Heart left ventricle (tissue), 16 donors: ENCODE measurements around the gene ERMARD. TPM values are rescaled to one million over a fixed set of nuclear protein-coding genes. Genes with fewer than 3 reads are reported as not detected.

Experiments
- ATAC-seq, 4 donors: fragments of 200-7000 bp; cut with Tn5 transposase; one replicate each; pipeline ENCODE4 v1.9.1; 2020 to 2022; ENCODE audit warnings: moderate library complexity in 4 of 4, mild to moderate bottlenecking in 3 of 4, moderate number of reproducible peaks in 1 of 4
- DNase-seq, 5 donors: peaks; one replicate each; pipeline ENCODE4 v3.0.0-alpha.2; 2020
- H3K27ac ChIP-seq, 12 donors: fragments of 200-600 bp; sonication (generic) in 4 of 12; one replicate each; pipeline versions ENCODE4 v1.5.0 to v1.8.0; 2016 to 2022; ENCODE audit warnings: mild to moderate bottlenecking in 2 of 12
- H3K27me3 ChIP-seq, 9 donors: fragments of 200-600 bp; sonication (generic) in 2 of 9; one replicate each; pipeline versions ENCODE4 v1.5.1 to v1.8.0; 2016 to 2022; ENCODE audit warnings: mild to moderate bottlenecking in 3 of 9
- H3K36me3 ChIP-seq, 9 donors: fragments of 200-600 bp; sonication (generic) in 2 of 9; one replicate each; pipeline versions ENCODE4 v1.5.0 to v1.8.0; 2018 to 2022; ENCODE audit warnings: mild to moderate bottlenecking in 2 of 9
- H3K4me1 ChIP-seq, 12 donors: fragments of 200-600 bp; sonication (generic) in 4 of 12; one replicate each; pipeline versions ENCODE4 v1.5.0 to v1.8.0; 2016 to 2022; ENCODE audit warnings: mild to moderate bottlenecking in 3 of 12
- H3K4me3 ChIP-seq, 12 donors: fragments of 200-600 bp; sonication (generic) in 4 of 12; one replicate each; pipeline versions ENCODE4 v1.5.0 to v1.8.0; 2017 to 2022; ENCODE audit warnings: mild to moderate bottlenecking in 9 of 12, moderate library complexity in 4 of 12
- H3K9me3 ChIP-seq, 12 donors: fragments of 200-600 bp; sonication (generic) in 4 of 12; one replicate each; pipeline versions ENCODE4 v1.5.0 to v1.8.0; 2016 to 2022; ENCODE audit warnings: mild to moderate bottlenecking in 1 of 12
- POLR2A ChIP-seq, 2 donors: fragments of 450-650 bp; IDR thresholded peaks; one replicate each; pipeline ENCODE4 v1.6.1; 2017; ENCODE audit warnings: antibody characterized with exemption in 2 of 2, mild to moderate bottlenecking in 2 of 2, moderate library complexity in 2 of 2
- WGBS, 4 donors: extraction: QIAGEN DNeasy Blood & Tissue Kit in 2 of 4; methylation state at CpG; one replicate each; pipeline versions ENCODE4 v1.1.5 to v1.1.7; 2013 to 2018; 5-methylcytosine and 5-hydroxymethylcytosine counted together
- intact Hi-C, 10 donors: fragments of 100-400 bp; cut with DNase I; formaldehyde crosslinking; loops; one replicate each; pipeline versions ENCODE4 v1.11.1 to v1.14.2; 2022
- polyA plus RNA-seq, 2 donors: library from polyadenylated mRNA; stranded (reverse); fragments of 200-250 nt; gene quantifications; one replicate each; pipeline ENCODE4 v1.2.3, GENCODE V29; 2013
- total RNA-seq, 9 donors: library from RNA; depleted of rRNA in 2 of 9; stranded (reverse); fragments of >200 nt in 2 of 9; fragmentation: NEBNext Ultra II Directional in 3 of 9; extraction: Animal tissue kit (Norgen Biotek cat#: 25700) in 3 of 9; gene quantifications; one replicate each; pipeline versions ENCODE4 v1.1.0 to v1.2.4, GENCODE V29; 2016 to 2023
- TF ChIP-seq, protein P1 (sequence below), 12 donors: fragments of 200-600 bp; sonication (generic) in 4 of 12; IDR thresholded peaks; one replicate each; pipeline versions ENCODE4 v1.5.0 to v1.8.0; 2018 to 2022; ENCODE audit warnings: antibody characterized with exemption in 12 of 12, mild to moderate bottlenecking in 5 of 12
- donor health status: ischemic (EF 13 %, LVEDD 7.1; RV severe dilation, severe dysfunction).
- donor health status: healthy with polysubstance abuse.
- donor health status: DM: no; HTN: yes; CAD: no.
- donor health status: DM: no; HTN: no; CAD: no.
- donor health status: ischemic (EF 25% LVEDD 6.9; RV normal size, moderate dysfunction).
- donor health status: ischemic (EF 25% LVEDD 5.7; RV mildly dilated, moderate dysfunction).
- donor health status: healthy.
- donor health status: DM: yes; HTN: yes; CAD: no.
- donor health status: ischemic (EF 35%, LVEDD 5.7; RV mildly dilated, moderate dysfunction).
- donor health status: nonischemic (EF 11% LVEDD 7.7; RV severe dilation, severe dysfunction).
- donor health status: DM: yes; HTN: yes; CAD: no.
- donor health status: PGD.
- donor health status: ischemic (EF 29% LVEDD 5.4; RV normal size, mild dysfunction).
- donor health status: nonischemic (EF 23%, LVEDD 6.1; RV moderate dilation, normal function).

ERMARD gene
- total and polyA plus RNA-seq, 11 donors = 6.4 to 19.5 (median 8.8) TPM

DNA sequence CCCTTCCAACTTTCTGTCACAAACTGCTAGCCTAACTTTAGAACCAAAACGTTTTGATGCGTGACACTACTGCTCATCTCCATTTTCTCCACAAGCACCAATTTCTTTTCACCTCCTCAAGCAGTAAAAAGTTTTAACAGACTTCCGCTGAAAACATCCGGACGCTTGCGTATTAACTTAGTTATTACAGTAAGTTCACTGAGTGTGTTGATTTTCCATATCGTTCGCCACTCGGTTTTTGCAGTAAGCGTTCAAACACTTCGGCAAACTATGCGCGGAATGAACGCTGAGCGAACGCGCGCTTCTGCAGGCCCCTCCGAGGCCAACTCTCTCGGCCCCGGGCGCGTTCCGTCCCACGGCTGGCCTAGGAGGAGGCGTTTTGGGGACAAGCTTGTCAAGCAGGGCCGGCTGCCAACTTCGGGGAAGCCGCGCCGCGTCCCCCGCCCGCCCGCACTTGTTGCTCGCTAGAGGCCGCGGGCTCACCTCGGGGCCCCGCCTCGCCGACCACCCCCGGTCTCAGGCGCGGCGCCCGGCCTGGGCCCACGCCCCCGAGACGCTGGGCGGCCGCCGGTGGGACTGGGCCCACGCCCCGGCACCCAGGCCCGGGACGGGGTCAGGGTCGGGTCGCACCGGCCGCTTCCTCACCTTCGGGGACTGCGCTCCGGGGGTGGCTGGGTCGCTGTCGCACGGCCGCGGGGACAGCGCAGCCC is 28.1 kb upstream of the ERMARD start:
- intact Hi-C loops = loop anchor here in 3 of 10 donors (2.0 to 10.0 kb wide), 3 partner anchors 19 to 831 kb away; partner anchors contain the start of genes C6orf120 (in 2 of the 3), WDR27 (in 2 of the 3), PSMB1 (in 1 of the 3) and TBP (in 1 of the 3)

GRCh38 chr6:169723991-169724493 is 27.4 kb upstream of the ERMARD start:
- Histone ChIP-seq H3K27ac (peak overlapping the region; percentile 58 to 96 (median 84)), H3K4me3 (peak overlapping the region in 9 of 12 donors; percentile 64 to 94 (median 72)), H3K36me3 (peaks cover 0 to 4% (median 0%) of the 10 kb centered on the region in 9 donors), H3K27me3 (no peaks in the 10 kb centered on the region), H3K9me3 (no peaks in the 10 kb centered on the region), H3K4me1 (peaks cover 0 to 40% (median 20%) of the 10 kb centered on the region in 12 donors)
- TF ChIP-seq POLR2A (IDR thresholded peaks at IDR 0.05) = no peak
- TF ChIP-seq, protein P1, sequence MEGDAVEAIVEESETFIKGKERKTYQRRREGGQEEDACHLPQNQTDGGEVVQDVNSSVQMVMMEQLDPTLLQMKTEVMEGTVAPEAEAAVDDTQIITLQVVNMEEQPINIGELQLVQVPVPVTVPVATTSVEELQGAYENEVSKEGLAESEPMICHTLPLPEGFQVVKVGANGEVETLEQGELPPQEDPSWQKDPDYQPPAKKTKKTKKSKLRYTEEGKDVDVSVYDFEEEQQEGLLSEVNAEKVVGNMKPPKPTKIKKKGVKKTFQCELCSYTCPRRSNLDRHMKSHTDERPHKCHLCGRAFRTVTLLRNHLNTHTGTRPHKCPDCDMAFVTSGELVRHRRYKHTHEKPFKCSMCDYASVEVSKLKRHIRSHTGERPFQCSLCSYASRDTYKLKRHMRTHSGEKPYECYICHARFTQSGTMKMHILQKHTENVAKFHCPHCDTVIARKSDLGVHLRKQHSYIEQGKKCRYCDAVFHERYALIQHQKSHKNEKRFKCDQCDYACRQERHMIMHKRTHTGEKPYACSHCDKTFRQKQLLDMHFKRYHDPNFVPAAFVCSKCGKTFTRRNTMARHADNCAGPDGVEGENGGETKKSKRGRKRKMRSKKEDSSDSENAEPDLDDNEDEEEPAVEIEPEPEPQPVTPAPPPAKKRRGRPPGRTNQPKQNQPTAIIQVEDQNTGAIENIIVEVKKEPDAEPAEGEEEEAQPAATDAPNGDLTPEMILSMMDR (IDR thresholded peaks at IDR 0.05) = no peak
- WGBS, 4 donors = 0 to 3% (median 1%) methylated on average over 8 to 88 of the region's 89 CpGs
- peak; percentile 29 to 73 (median 43) for DNase-seq
- peak in 2 of 4 donors; percentile 34 to 46 for ATAC-seq
- intact Hi-C loops = loop anchor here in 3 of 10 donors (2.0 to 10.0 kb wide), 4 partner anchors 19 to 831 kb away; partner anchors contain the start of genes C6orf120 (in 2 of the 3), WDR27 (in 2 of the 3), DYNLT2 (in 1 of the 3) and ERMARD (in 1 of the 3)

More for the DNA sequence above, 28.1 kb upstream of the ERMARD start:
- Histone ChIP-seq H3K36me3 (peaks cover 0 to 9% (median 0%) of the 10 kb centered on the region in 9 donors), H3K27me3 (no peaks in the 10 kb centered on the region), H3K9me3 (no peaks in the 10 kb centered on the region), H3K27ac (peak overlapping the region; percentile 59 to 96 (median 90)), H3K4me1 (peaks cover 0 to 40% (median 20%) of the 10 kb centered on the region in 12 donors), H3K4me3 (peak overlapping the region; percentile 41 to 94 (median 66))
- TF ChIP-seq POLR2A (IDR thresholded peaks at IDR 0.05) = peak in 1 of 2 donors; percentile 9
- TF ChIP-seq, protein P1 (IDR thresholded peaks at IDR 0.05) = no peak
- peak; percentile 76 to 83 (median 80) for ATAC-seq
- 0 to 1% (median 0%) methylated on average over 28 to 70 of the region's 70 CpGs for WGBS, 4 donors
- DNase-seq = peak; percentile 86 to 91 (median 88)

DNA sequence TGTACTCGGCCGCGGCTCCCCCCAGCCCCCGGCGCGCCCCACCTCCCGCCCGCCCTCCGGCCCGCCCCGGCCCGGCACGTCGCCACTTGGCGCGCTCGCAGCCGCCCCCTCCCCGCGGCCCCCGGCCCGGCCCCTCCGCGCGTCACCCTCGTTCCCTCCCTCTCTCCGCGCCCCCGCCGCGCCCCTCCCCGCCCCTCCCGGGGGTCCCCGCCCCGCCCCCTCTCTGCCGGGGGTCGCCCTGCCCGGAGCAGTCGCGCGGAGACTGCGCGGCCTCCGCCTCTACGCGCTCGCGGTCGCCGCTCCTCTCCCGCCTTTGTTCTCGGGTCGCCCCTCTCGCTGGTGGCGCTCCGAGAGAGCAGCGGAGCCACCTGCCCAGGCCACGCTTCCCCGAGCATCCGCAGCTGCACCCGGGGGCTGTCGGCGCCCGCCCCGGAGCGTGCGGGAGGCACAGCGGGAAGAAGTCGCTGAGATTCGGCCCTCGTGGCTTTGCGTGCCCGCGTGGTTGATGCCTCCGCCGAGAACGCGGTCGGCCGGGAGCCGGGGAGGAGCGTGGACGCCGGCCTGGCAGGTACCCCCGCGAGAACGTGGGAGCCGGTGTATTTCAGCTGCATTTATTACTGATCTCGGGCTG is 26.8 kb upstream of the ERMARD start, which contains the start of gene PHF10:
PHF10 (minus strand) TSS at position 7 of the 631 bp plus-strand sequence. CDS start 569 bp downstream, outside the sequence.
- H3K36me3 ChIP-seq = no peaks in the 10 kb centered on the region
- intact Hi-C loops = loop anchor here in 2 of 10 donors (1.0 to 10.0 kb wide), 3 partner anchors 26 to 830 kb away; partner anchors contain the start of genes DYNLT2 (in 2 of the 2), ERMARD (in 2 of the 2), PSMB1 (in 1 of the 2) and TBP (in 1 of the 2)
- no peaks in the 10 kb centered on the region for H3K9me3 ChIP-seq
- peak within 1 kb of the TSS; percentile 89 to 96 (median 92) for H3K27ac ChIP-seq
- H3K27me3 ChIP-seq = no peaks in the 10 kb centered on the region
- H3K4me1 ChIP-seq = peaks cover 0 to 40% (median 20%) of the 10 kb centered on the region in 12 donors
- TF ChIP-seq, protein P1 (IDR thresholded peaks at IDR 0.05) = peak in 1 of 12 donors; percentile 16
- TF ChIP-seq POLR2A (IDR thresholded peaks at IDR 0.05) = no peak
- DNase-seq = peak; percentile 52 to 77 (median 65)
- WGBS, 4 donors = 0 to 1% (median 1%) methylated on average over 15 to 89 of the region's 89 CpGs
- peak within 1 kb of the TSS; percentile 45 to 94 (median 72) for H3K4me3 ChIP-seq
- ATAC-seq = peak; percentile 4 to 64 (median 31)
